Gastroesophageal sphincter (tissue), 3 donors: ENCODE data around the gene TRIP12.

Experiments
- CTCF ChIP-seq, 4 experiments: fragments of 200-600 bp in 2 of 4; fragments of 450-650 bp in 2 of 4; sonication (generic) in 1 of 4; IDR thresholded peaks; one replicate each; pipeline ENCODE4 v1.5.1; 2017 to 2019; ENCODE audit warnings: antibody characterized with exemption in 4 of 4, mild to moderate bottlenecking in 2 of 4, moderate library complexity in 2 of 4
- POLR2A ChIP-seq, 2 donors: fragments of 450-650 bp; IDR thresholded peaks; one replicate each; pipeline ENCODE4 v1.6.1; 2017; ENCODE audit warnings: antibody characterized with exemption in 2 of 2, mild to moderate bottlenecking in 2 of 2, moderate library complexity in 1 of 2

- TF ChIP-seq CTCF (IDR thresholded peaks at IDR 0.05) (no peak), POLR2A (IDR thresholded peaks at IDR 0.05) (no peak)
Measured at GRCh38 chr2:229738024-229738625, 183.7 kb downstream of the TRIP12 start.
